Effector memory CD4-positive, alpha-beta T cell (primary cell): ENCODE data around the gene NOS1AP.

ENCODE experiments used
- DNase-seq, 3 donors: peaks; one replicate each; pipeline ENCODE4 v3.0.0-alpha.2; 2020
- H3K27ac ChIP-seq: 2 replicates; pipeline ENCODE4 v1.7.0; 2013; ENCODE audit warnings: mild to moderate bottlenecking, low read length, moderate library complexity; ENCODE audit not compliant: insufficient read depth, poor library complexity, severe bottlenecking
- H3K27me3 ChIP-seq: replicated peaks from 2 replicates; pipeline ENCODE4 v1.7.0; 2013; ENCODE audit warnings: mild to moderate bottlenecking, low read length; ENCODE audit not compliant: insufficient read depth, control insufficient read depth, poor library complexity, severe bottlenecking
- H3K36me3 ChIP-seq: 2 replicates; pipeline ENCODE4 v1.7.0; 2013; ENCODE audit warnings: mild to moderate bottlenecking, low read length, moderate library complexity; ENCODE audit not compliant: control insufficient read depth, insufficient read depth
- H3K4me1 ChIP-seq: 2 replicates; pipeline ENCODE4 v1.7.0; 2013; ENCODE audit warnings: low read length, mild to moderate bottlenecking; ENCODE audit not compliant: control insufficient read depth, insufficient read depth, poor library complexity, severe bottlenecking
- H3K4me3 ChIP-seq: 2 replicates; pipeline ENCODE4 v1.7.0; 2013; ENCODE audit warnings: low read length, low read depth, mild to moderate bottlenecking; ENCODE audit not compliant: insufficient read depth, poor library complexity, severe bottlenecking
- H3K9me3 ChIP-seq: 2 replicates; pipeline ENCODE4 v1.7.0; 2013; ENCODE audit warnings: mild to moderate bottlenecking, low read length, moderate library complexity; ENCODE audit not compliant: control insufficient read depth

NOS1AP gene

DNA sequence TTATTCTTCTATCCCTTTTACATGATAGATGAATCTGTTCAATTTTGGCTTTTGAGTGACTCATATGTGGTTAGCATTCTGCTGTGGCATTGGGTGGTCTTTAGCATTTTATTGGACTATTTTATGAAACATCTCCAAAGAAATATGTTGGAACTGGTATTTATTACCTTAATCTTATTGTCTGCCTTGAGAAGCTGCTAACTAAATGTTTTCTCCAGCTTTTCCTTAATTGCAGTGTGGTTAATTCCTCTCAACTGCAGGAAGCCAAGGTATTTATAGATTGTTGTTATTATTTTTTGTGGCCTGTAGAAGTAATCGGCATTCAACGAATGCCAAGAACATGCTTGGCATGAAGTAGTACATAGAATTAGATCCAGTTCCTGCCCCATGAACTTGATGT, 64.1 kb downstream of the NOS1AP start:
- no peaks in the 10 kb centered on the region for H3K4me1 ChIP-seq
- DNase-seq, result no peak
- no peak overlapping the region for H3K27ac ChIP-seq
- H3K36me3 ChIP-seq, result no peaks in the 10 kb centered on the region
- no peaks in the 10 kb centered on the region for H3K9me3 ChIP-seq
- H3K4me3 ChIP-seq, result no peak overlapping the region
- H3K27me3 ChIP-seq, result no peaks in the 10 kb centered on the region

DNA sequence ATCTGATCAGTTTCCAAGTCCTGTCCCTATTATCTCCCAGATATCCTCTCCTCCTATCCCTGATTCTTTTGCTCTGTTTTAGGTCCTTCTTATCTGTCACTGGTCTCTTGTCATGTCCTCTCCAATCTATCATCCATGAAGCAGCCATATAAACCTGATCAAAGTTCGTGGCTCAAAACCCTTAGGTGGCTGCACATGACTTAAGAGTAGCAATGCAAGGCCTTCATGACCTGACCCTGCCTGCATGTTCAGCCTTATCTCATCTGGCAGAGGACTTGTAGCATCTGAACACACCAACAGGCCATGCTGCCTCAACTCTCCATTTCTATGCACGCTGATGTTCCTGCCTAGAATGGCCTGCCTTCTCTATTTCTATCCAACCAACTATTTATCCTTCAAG, 65.2 kb downstream of the NOS1AP start:
- no peak for DNase-seq
- Histone ChIP-seq H3K27ac (no peak overlapping the region), H3K4me3 (no peak overlapping the region), H3K27me3 (no peaks in the 10 kb centered on the region), H3K36me3 (no peaks in the 10 kb centered on the region), H3K9me3 (no peaks in the 10 kb centered on the region), H3K4me1 (no peaks in the 10 kb centered on the region)

DNA sequence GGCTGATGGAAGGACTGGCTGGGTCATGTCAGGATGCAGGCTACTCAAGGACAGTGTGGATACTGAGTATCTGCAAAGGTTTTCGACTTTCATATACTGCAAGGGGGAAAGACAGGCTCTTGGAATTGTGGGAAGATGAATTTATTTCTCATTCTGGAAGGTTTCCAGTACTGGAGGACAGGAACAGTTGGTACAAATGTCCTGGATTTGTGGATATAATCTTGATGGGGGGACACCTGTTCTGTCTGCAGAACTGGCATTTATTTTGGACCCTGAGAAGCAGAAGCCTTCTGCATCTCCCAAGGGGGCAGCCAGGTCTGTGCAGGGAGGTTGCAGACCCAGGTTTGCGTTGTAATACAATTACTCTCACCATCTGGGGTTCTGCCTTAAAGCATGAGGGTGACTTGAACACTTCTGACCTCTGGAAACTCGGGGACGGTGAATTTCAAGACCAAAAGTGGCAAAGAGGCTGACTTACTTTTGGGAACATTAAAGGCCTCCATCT, 65.8 kb downstream of the NOS1AP start:
- DNase-seq, result no peak
- Histone ChIP-seq H3K27me3 (no peaks in the 10 kb centered on the region), H3K4me1 (no peaks in the 10 kb centered on the region), H3K9me3 (no peaks in the 10 kb centered on the region), H3K36me3 (no peaks in the 10 kb centered on the region), H3K4me3 (no peak overlapping the region), H3K27ac (no peak overlapping the region)

DNA sequence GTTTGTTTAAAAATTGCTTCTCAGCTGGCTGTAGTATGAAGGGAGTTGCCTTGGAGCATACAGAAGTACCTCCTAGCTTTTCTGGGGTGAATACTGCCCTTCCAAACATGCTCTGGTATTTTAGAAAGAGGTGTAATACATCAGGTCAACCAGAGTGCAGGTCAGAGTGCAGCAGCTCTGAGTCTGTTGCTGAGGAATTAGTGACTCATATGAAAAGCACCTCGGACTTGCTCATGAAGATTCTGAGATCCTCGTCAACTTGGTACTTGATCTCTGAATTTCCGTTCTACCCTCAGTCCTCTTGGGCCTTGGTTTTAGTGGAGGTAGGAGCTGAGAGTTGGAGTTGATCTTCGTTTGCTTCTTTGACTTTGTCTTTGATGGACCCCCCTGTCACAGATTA, 67.3 kb downstream of the NOS1AP start:
- H3K4me1 ChIP-seq, result no peaks in the 10 kb centered on the region
- H3K36me3 ChIP-seq, result no peaks in the 10 kb centered on the region
- H3K4me3 ChIP-seq, result no peak overlapping the region
- no peak for DNase-seq
- H3K9me3 ChIP-seq, result no peaks in the 10 kb centered on the region
- no peak overlapping the region for H3K27ac ChIP-seq
- H3K27me3 ChIP-seq, result no peaks in the 10 kb centered on the region

DNA sequence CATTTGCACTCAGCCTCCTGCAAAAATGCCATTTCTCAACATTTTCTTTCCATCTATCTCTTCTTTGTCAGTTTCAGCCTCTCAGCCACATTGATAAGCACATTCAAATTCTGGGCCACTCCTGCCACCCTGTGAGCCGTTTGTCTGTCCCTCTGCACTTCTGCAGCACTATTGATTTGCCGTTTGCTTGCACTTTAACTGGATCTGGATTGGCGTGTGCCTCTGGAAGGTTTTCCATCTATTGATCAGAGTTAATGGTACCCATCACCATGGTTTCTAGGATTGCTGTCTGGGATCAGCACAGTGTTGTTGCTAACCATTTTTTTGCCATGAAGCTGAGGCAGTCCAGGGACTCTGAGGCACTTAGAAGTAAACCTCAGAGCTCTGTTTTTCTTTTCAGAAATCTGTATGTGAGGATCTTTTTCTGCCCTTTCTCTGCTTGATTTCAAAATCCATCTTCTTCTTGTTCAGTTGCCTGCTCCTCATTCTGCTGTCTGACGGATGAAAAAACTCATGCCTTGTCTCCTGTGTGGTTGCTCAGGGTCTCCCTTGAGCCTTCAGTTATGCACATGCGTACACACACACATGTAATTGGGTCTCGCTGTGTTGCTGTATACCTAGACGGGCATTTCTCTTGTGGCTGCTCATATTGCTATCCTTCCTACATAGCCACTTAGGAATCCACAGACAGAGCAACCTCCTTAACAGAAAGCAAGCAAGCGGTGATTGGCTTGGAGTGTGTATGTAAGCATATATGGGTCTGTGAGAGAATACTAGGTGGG, 67.9 kb downstream of the NOS1AP start:
- Histone ChIP-seq H3K4me1 (no peaks in the 10 kb centered on the region), H3K27ac (no peak overlapping the region), H3K36me3 (no peaks in the 10 kb centered on the region), H3K9me3 (no peaks in the 10 kb centered on the region), H3K4me3 (no peak overlapping the region), H3K27me3 (no peaks in the 10 kb centered on the region)
- DNase-seq, result no peak

DNA sequence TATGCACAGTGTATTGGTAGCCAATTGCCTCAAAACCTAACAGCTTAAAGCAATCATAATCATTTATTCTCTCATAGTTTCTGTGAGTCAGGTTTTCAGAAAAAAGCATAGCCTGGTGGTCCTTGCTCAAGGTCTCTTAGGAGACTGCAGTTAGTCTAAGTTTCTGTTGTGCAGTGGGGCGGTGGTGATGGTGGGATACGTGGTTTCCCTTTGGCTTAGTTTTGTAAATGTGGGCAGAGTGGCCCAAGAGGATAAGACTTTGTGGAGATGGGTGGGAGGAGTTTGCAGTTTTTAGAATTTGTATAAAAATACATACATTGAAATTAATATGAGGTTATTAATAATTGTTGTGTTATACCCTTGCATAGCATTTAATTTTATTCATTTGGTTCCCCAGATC, 68.6 kb downstream of the NOS1AP start:
- H3K27me3 ChIP-seq, result no peaks in the 10 kb centered on the region
- DNase-seq, result no peak
- H3K27ac ChIP-seq, result no peak overlapping the region
- no peak overlapping the region for H3K4me3 ChIP-seq
- no peaks in the 10 kb centered on the region for H3K4me1 ChIP-seq
- no peaks in the 10 kb centered on the region for H3K9me3 ChIP-seq
- H3K36me3 ChIP-seq, result no peaks in the 10 kb centered on the region

DNA sequence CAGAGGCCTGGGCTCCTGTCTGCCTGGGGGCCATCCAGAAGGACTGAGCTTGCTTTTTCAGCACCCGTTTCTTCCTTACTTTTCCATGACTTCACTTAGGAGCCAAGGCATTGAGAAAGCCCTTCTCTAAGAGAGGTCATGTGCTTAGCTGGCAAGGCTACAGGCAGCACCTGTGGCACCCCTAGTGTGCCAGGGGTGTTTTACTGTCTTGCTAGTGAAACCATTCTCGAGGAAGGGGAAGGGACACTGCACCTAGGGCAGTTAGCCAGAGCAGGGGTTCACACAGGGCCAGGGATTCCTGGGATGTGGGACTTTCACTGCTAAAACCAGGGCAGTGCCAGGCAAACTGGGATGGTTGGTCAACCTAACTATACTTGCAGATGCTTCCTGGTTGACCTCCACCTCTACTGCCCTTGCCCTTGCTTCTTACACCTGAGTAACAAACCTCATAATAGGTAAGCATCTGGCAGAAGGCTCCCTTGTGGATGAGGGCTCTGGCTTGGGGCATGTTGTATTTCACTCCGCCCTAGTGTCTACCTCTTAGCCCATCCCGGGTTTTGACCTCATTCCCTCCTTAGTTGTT, 69.2 kb downstream of the NOS1AP start:
- Histone ChIP-seq H3K27me3 (no peaks in the 10 kb centered on the region), H3K36me3 (no peaks in the 10 kb centered on the region), H3K27ac (no peak overlapping the region), H3K4me1 (no peaks in the 10 kb centered on the region), H3K9me3 (no peaks in the 10 kb centered on the region), H3K4me3 (no peak overlapping the region)
- DNase-seq, result no peak

DNA sequence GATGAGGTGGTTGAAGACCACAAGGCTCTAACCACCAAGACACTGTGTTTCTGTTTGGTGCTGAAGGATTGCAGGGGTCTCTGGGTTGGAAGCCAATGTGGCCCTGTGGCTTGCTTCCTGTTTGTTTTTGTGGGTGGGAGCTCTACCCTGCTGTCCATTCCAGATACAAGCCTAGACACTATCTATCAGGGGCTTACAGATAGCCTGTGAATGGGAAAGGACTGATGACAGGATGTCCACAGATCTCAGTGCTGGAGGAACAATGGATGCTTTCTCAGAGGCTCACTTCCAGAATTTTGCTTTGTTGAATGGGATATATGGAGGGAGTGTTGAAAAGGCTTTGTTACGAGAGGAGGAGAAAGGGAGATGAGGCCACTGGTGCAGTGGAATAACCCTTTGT, 69.7 kb downstream of the NOS1AP start:
- no peaks in the 10 kb centered on the region for H3K27me3 ChIP-seq
- H3K4me1 ChIP-seq, result no peaks in the 10 kb centered on the region
- no peak for DNase-seq
- H3K9me3 ChIP-seq, result no peaks in the 10 kb centered on the region
- H3K27ac ChIP-seq, result no peak overlapping the region
- H3K4me3 ChIP-seq, result no peak overlapping the region
- H3K36me3 ChIP-seq, result no peaks in the 10 kb centered on the region

DNA sequence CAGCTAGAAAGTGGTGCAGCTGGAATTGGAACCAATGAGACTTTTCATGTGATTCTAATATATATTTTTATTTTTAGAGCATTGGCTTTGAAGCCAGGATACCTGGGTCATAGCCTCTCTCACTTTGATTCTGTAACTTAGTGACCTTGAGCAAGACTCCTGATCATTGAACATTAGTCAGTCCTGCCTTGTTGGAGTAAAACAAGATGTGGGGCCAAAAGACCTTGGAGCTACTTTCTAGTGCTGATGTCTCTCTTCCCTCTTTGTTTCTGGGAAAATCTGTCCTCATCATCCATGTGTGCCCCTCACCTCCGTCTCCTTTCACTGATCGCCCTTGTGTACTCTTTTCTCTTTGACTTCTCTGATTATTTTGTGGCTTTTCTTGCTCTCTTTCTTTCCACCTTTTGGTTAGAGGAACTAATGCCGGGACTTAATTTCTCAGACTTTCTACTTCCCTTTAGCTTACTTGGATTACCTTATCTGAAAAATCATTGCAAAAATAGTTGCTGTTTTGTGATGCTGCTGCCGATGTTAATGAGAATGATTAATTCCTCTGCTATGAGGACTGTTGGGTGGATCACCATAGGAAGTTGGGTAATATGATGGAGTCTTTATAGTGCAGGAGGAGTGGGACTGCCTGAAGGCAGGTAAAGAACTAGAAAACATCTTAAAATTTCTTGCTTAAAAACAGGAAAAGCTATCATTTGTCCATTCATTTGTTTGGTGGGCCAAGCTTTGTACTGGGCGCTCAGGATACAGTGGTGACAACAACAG, 72.0 kb downstream of the NOS1AP start:
- Histone ChIP-seq H3K36me3 (no peaks in the 10 kb centered on the region), H3K4me1 (no peaks in the 10 kb centered on the region), H3K27me3 (no peaks in the 10 kb centered on the region), H3K4me3 (no peak overlapping the region), H3K9me3 (no peaks in the 10 kb centered on the region), H3K27ac (no peak overlapping the region)
- DNase-seq, result no peak

DNA sequence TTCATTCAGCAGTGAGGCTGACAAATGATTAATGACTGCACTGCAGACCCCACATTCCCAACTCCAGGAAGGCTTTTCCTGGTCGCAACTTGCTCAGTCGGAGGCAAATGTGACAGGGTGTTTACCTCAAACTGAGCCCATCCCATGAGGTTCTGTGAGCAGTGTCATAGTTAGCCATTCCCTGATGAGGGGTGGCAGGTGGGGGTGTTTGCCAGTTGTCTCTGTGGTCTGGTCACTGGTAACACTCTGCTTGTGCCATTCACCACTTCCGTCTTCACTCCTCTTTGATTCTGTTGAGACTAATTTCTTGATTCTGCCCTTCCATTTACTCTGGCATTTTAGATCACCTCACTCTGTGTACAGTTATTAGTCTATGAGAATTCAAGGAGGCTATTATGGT, 73.5 kb downstream of the NOS1AP start:
- Histone ChIP-seq H3K27me3 (no peaks in the 10 kb centered on the region), H3K36me3 (no peaks in the 10 kb centered on the region), H3K4me3 (no peak overlapping the region), H3K27ac (no peak overlapping the region), H3K4me1 (no peaks in the 10 kb centered on the region), H3K9me3 (no peaks in the 10 kb centered on the region)
- DNase-seq, result no peak
